GM19455 (cell line): ENCODE data around the gene FILIP1.

Source experiments
- ATAC-seq: cut with Tn5 transposase; IDR thresholded peaks from one replicate; pipeline ENCODE4 v1.9.1; 2021; ENCODE audit not compliant: unreplicated experiment

Gene FILIP1, protein sequence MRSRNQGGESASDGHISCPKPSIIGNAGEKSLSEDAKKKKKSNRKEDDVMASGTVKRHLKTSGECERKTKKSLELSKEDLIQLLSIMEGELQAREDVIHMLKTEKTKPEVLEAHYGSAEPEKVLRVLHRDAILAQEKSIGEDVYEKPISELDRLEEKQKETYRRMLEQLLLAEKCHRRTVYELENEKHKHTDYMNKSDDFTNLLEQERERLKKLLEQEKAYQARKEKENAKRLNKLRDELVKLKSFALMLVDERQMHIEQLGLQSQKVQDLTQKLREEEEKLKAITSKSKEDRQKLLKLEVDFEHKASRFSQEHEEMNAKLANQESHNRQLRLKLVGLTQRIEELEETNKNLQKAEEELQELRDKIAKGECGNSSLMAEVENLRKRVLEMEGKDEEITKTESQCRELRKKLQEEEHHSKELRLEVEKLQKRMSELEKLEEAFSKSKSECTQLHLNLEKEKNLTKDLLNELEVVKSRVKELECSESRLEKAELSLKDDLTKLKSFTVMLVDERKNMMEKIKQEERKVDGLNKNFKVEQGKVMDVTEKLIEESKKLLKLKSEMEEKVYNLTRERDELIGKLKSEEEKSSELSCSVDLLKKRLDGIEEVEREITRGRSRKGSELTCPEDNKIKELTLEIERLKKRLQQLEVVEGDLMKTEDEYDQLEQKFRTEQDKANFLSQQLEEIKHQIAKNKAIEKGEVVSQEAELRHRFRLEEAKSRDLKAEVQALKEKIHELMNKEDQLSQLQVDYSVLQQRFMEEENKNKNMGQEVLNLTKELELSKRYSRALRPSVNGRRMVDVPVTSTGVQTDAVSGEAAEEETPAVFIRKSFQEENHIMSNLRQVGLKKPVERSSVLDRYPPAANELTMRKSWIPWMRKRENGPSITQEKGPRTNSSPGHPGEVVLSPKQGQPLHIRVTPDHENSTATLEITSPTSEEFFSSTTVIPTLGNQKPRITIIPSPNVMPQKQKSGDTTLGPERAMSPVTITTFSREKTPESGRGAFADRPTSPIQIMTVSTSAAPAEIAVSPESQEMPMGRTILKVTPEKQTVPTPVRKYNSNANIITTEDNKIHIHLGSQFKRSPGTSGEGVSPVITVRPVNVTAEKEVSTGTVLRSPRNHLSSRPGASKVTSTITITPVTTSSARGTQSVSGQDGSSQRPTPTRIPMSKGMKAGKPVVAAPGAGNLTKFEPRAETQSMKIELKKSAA (N-terminal part only)

DNA sequence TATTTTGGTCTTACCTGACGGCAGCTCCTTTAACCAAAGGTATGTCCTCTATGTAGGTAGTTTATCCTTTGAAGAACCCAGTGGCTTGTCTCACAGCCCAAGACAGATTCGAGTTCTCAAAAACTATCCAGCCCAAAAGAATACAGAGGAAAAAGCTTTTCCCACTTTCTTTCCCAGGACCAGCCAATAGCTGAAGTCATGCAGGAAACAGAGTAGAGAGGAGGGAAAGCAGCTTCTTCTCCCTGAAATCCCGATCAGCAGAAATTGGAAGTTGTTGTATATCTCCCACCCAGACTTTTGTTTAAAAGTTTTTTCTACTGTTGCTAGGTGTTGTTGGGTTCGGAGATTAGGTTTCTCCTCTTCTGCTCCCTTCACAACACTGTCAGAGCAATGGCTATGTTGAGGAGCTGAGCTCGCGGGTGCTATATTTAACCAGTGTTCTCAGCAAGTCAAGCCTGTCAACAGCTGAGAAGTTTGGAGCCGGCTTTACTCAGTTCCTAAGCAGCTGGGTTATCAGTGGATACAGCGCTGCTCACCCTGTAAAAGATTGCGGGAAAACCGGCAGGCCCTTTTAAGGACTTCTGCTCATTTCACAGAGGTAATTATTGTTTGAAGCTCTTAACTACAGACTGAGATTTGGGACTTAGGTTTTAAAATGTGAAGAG, at the start of gene FILIP1:
Gene FILIP1, minus strand, starts transcription at position 401 of the 665 bp plus-strand sequence. CDS start 78,828 bp downstream, outside the sequence.
- no peak for ATAC-seq

DNA sequence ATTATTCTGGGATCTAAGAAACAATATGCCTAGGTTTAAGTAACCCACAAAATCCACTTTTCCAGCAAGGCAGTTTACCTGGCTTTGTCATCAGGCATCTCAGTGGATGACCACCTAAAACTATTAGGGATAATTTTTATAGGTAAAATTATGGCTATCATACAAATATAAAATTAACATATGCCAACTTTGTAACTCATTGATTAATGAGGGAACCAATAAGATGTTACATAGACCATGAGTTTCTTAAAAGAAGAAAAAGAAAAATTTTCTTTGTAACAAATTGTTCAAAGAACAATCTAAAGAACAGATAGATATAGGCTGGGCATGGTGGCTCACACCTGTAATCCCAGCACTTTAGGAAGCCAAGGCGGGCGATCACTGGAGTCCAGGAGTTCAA, 49.7 kb upstream of the FILIP1 start:
- no peak for ATAC-seq

DNA sequence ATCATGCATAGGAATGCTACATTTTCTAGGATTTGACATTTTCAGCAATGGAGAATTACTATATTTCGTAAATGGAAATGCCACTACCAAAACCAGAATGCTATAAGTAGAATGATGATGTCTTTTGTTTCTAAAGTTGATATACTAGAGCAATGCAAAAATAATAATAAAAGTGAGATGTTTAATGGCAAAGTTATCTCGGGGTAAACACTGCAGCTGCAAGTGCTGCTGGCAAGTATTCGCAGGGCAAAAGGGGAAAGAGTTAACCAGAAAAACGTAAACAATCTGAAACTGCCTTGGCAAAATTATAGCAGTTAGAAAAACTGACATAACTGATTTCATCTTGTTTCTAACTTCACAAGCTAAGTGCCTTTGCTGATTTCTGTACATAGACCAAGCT, 45.5 kb upstream of the FILIP1 start:
- no peak for ATAC-seq

DNA sequence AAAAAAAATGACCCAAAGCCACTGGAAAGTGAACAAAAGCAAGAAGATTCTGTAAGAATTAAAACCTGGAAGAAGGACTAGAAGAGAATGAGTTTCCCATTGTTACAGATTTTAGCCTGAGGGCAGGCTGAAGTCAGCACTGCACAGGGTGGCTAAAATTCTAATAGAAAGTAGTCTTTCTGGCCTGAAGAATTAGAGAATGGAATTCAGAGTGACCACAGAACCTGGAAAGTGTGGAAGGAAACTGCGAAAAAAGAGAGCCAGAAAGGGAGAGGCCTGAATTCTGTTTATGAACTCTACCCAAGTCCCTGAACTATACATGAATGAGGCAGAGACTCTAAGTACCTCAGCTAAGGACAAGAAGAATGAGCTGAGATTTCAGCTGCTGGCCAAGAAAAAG, 38.9 kb upstream of the FILIP1 start:
- ATAC-seq = no peak

DNA sequence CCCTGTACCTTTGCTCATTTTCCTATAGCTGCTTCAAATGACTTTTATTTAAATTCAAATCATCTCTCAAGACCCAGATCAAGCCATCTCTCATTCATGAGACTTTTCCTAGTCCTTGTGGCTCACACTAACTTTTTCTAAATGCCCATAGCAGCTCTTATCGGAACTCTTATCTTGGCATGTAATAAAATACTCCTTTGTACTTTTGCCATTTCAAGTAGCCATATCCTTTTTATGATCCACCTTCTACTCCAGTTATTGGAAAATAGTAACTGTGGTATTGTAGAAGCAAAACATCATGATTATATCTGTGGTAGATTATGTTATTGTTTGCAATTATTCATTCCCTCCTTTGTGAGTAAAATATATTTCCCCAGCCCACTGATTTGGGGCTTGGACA, 37.6 kb upstream of the FILIP1 start:
- no peak for ATAC-seq

DNA sequence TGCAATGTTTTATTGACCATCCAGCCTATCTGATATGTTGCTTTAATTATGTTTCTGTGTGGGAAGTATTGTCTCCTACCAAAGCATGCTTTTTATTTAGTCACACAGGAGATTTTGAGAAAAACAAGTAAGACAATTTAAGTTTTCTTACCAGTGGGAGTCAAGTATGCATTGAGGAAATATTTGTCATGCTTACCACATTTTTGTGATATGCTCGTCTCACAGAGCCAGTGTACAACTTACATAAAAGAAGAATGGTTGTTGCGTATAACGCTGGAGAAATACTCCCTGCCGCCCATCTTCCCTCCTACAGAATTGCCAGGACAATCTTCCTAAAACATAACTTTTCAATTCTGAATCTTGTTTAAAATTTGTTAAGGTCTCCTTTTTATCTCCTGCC, 37.1 kb upstream of the FILIP1 start:
- ATAC-seq = no peak

DNA sequence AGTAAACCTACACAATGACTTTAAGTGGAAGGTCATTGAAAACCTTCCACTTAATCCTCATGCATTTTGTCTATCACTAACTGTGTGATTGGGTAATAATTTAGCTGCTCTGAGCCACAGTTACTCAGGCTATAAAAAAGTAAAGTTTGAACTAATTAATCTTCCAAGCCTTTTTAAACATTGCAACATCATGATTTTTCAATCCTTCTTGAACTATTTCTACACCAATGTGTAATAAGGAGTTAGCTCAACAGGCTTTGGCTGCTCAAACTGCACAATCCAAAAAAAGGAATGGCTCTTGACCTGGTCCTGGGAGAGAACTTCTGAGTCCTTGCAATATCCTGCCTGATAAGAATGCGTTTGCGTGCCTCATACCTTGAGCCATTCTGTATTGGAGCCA, 34.8 kb upstream of the FILIP1 start:
- no peak for ATAC-seq

DNA sequence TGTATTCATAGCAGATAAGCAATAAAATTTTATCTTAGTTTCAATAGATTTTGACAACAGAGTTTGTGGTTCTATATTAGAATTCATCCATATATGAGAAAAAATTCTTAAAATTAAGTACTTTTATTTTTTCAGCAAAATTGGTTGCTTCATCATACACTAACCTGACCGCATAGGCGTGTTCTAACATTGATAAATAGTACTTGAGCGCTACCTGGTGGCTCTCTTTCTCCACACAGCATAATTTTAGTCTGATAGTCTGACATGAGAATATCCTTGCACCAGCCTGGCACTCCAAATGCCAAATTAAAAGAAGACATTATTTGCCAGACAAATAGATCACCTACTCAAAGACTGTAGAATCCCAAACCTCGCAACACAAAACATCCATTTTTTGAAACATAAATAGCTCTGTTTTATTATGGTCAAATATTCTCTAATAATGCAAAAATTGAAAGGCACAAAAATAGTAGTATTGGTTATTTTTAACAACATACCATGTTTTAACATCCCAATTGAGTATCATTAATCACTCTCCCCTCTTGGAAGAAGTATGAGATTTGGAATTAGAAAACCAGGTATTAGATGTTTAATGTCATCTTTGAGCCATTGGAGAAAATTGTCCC, 33.0 kb upstream of the FILIP1 start:
- peak; percentile 86 for ATAC-seq

DNA sequence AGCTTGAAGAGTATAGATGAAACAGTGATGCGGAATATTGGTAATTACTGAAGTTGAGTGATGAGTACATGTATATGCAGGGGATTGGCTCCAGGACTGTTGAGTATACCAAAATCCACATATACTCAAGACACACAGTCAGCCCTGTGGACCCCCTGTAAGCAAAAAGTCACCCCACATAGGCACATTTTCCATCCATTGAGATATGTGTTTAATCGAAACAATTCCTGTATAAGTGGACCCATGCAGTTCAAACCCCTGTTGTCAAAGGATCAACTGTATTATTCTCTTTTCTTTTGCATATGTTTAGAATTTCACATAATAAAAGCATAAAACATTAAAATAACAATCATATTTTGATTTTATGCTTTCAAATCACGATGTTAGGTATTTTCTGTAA, 32.1 kb upstream of the FILIP1 start:
- no peak for ATAC-seq

DNA sequence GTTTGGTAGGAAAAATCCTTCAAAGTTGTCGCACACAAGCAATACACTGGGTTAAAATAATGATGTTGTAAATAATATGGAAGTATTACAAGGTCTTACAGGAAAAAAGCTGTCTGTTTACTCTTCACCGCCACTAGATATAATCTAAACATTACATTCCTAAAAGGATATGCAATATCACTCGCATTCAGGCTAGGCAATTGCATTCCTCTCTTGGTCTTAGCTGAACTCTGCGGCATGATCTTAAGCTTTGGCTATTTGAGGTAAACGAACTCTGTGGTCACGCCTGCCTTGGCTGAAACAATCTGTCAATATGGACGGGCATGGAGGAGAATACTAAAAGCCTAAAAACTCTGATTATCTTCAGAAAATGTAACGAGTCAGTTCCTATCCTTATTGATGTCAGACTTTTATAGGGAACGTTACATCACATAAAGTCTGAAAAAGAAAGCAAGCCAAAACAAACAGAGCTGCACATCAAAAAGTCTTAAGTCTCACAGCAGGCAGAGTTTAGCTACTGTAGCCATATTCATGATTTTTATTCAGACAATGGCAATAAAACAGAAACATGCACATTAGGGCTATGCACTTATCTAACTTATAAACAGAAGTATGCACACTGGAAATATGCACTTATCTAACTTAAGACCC, 30.8 kb upstream of the FILIP1 start:
- ATAC-seq = no peak

DNA sequence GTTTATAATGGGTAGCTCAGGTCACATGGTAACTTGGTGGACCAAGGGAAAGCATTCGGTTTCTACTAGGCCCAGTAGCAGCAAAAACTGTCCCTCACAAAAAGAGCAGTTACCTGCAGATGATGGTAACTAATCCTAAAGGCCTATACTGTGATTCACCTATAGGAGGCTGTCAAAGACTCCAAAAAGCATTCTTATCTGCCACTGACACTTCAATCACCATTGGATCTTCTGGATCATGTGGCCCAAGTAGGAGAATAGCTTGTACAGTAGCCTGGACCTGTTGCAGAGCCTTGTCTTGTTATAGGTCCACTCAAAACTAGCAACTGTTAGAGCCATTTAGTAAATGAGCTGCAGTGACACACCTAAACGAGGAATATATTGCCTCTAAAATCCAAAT, 23.2 kb upstream of the FILIP1 start:
- no peak for ATAC-seq

DNA sequence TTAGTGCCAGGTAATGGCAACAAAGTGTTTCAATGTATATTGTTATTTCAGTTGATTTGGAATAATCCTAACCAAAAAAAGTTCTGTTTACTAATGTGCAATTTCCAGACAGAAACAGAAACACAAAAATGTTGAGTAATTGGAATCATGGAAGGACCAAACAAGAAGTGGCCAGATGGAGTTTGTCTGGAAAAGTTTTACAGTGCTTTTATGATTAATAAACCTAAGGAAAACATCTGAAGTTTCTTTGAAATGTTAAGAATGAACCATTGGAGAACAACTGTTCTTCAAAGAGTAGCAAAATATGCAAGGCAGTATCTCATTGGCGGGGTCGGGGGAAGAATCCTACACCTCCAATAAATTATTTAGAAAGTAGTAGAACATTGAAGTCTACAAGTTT, 19.0 kb upstream of the FILIP1 start:
- ATAC-seq = no peak

DNA sequence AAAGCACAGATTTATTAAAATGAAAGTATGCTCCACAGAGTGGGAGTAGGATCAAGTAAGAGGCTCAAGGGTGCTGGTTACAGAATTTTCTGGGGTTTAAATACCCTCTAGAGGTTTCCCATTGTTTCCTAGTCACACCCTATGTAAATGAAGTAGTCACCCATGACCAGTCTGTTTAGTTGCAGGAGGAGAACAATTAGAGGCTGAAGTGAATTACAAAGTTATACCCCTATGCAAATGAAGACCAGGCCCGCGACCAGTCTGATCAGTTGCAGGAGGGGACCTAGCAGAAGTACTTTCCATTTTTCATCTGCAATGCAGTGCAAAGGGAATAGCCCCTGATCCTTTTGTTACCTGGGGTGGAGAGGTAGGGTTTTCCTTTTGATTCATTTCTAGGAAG, 11.8 kb upstream of the FILIP1 start:
- no peak for ATAC-seq

DNA sequence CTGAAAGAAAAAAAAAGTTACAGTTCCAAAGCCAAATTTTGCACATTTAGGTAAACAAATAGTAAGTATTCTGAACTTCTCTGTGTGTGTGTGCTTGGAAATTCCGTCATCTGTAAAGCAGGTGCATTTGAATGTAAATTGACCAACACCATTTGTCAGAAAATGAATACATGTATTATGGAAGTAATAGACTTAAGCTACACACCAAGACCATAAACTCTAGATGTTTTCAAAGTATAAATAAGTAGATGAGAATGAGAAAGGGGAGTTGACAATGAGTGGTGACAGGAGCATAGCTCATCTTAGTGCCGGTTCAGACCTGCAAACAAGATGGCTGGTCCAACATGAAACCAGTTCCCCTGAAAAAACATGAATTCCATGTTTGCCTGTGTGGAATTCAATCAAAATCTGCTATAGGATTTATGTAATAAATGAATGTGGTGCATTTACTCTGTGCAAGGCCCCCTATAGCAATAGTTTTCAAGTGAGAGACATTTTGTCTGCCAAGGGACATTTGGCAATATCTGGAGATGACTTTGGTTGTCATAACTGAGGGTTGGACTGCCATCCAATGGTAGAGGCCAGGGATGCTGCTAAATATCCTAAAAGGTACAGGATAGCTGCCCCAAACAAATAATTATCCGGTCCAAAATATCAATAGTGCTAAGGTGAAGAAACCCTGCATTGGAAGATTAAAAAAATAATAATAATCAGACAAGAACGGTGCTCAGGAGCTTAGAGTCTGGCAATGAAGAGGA, 11.0 kb upstream of the FILIP1 start:
- no peak for ATAC-seq

DNA sequence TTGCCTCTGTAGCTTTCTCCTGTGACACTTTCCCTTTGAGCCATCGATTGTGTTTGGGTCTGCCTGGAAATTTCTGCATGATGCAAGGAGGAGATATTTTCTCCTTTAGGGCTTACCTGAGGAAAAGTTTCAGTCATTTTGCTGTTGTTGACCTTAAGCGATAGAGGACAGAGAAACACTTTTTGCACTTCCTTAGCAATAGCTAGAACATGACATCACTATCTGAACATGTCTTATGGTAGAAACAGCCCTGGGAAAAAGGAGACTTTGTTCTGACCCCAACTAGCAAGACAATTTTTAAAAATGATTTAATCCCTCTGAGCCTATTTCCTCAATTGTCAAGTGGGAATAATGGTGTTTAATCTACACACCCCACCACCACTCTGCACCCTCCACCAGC, 9.7 kb upstream of the FILIP1 start:
- no peak for ATAC-seq

DNA sequence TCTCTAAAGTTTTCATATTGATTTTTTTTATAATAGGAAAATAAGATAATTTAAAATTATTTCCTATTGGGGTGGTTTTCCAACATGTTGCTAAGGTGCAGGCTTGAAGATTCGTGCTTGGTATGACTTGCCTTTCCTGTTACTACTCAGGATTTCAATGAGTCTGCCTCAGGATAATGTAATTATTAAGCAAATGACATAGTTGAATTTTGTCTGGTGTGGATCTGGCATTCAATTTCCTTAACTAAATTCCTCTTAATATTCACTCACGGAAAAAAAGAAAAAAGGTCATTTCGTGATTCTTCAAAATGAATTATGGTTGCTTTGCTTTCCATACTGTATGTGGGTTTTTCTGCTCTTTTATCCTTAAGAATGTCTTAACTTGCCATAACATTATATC, 9.3 kb upstream of the FILIP1 start:
- ATAC-seq = no peak

DNA sequence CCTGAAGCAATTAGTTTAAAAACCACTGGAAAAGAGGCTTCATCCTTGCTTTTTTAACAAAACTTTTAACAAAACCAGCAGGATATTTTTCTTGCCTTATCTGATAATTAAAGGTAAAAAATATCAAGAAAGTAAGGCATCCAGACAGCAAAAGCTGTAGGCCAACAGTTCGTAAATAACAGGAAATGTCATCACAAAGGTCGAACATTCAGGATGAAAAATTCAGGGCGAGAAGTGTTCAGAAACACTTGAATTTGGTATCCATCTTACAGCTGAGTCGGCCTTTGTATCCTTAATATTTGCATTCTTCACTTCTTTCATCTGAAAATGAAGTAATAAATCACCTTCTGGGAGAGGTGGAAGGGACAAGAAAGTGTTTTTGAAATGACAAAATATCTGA, 8.2 kb upstream of the FILIP1 start:
- no peak for ATAC-seq

DNA sequence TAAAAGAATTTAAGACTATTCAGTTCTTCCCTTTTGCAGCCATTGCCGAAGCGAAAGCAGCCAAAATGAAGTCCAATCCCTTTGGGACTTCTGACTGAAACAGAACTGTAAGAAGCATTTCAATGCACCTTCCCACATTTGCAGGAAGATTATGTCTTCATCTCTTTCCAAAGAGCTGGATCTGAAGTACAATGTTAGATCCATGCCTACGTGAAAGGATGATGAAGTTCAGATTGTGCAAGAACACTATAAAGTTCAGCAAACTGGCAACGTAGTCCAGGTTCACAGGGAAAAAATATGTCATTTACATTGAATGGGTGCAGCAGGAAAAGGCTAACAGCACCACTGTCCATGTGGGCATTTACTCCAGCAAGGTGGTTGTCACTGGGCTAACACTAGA, 6.0 kb upstream of the FILIP1 start:
- ATAC-seq = no peak

DNA sequence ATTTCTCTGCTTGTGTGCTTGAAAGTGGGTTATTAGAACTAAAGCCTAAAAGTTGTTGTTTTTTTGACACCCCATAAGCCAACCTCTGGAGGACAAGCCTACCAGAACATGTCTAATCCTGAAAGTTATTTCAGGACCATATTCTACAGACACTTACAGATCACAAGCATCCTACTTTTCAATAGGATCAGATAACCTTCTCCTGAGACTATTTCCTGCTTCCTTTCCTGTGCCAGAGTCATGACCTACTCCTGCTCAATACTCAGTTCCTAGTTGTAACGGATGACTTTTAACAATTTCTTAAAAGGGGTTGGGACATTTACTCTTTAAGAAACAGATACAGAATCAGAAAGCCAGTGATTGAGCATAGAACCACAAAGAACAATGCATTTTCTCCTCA, 5.3 kb upstream of the FILIP1 start:
- no peak for ATAC-seq
